MM.1S (cell line): ENCODE results near the gene ZC2HC1B.

Experiments
- CTCF ChIP-seq: fragments of 300-600 bp; sonication (generic); IDR thresholded peaks from 2 replicates; pipeline ENCODE4 v1.5.1; 2016; ENCODE audit warnings: antibody characterized with exemption, low read length, mixed read lengths
- EZH2phosphoT487 ChIP-seq: fragments of 300-600 bp; sonication (generic); IDR thresholded peaks from 2 replicates; pipeline ENCODE4 v1.6.1; 2018; ENCODE audit warnings: antibody characterized with exemption, low read length

GRCh38 chr6:143948208-143948607 lies 83.9 kb downstream of the ZC2HC1B start:
- TF ChIP-seq EZH2phosphoT487 (no peak), CTCF (no peak)
